SK-N-SH treated with all-trans-retinoic acid at 6 μM for 48 hours (cell line): ENCODE results near the gene TLR9.

Source experiments
- ATAC-seq: fragments of 200-7000 bp; cut with Tn5 transposase; 3 replicates; pipeline ENCODE4 v1.9.1; 2020; ENCODE audit warnings: mild to moderate bottlenecking, moderate library complexity
- ARNTL ChIP-seq: fragments of 450-650 bp; formaldehyde crosslinking; IDR thresholded peaks from 2 replicates; pipeline ENCODE4 v1.5.0; 2020; ENCODE audit warnings: low read depth, mild to moderate bottlenecking, moderate library complexity, borderline replicate concordance
- BACH2 ChIP-seq: fragments of 250-450 bp; sonication (Bioruptor Pico); IDR thresholded peaks from 2 replicates; pipeline ENCODE4 v1.9.0; 2021; ENCODE audit warnings: mild to moderate bottlenecking, borderline replicate concordance
- ESRRG ChIP-seq: fragments of 250-450 bp; sonication (Bioruptor Pico); IDR thresholded peaks from 2 replicates; pipeline ENCODE4 v1.6.1; 2021; ENCODE audit warnings: mild to moderate bottlenecking
- GLIS3 ChIP-seq: fragments of 250-450 bp; sonication (Bioruptor Pico); IDR thresholded peaks from 2 replicates; pipeline ENCODE4 v1.5.0; 2020; ENCODE audit warnings: mild to moderate bottlenecking, moderate library complexity
- ISL1 ChIP-seq: fragments of 250-450 bp; sonication (Bioruptor Pico); IDR thresholded peaks from 2 replicates; pipeline ENCODE4 v2.1.2; 2022; ENCODE audit warnings: mild to moderate bottlenecking, moderate library complexity
- OSR1 ChIP-seq: fragments of 250-450 bp; sonication (Bioruptor Pico); IDR thresholded peaks from 2 replicates; pipeline ENCODE4 v1.8.0; 2022; ENCODE audit warnings: moderate library complexity, mild to moderate bottlenecking, inconsistent platforms
- PPARA ChIP-seq: fragments of 250-450 bp; sonication (Bioruptor Pico); IDR thresholded peaks from 2 replicates; pipeline ENCODE4 v1.5.0; 2020; ENCODE audit warnings: mild to moderate bottlenecking, borderline replicate concordance
- RARB ChIP-seq: fragments of 250-450 bp; sonication (Bioruptor Pico); IDR thresholded peaks from 2 replicates; pipeline ENCODE4 v1.8.0; 2021; ENCODE audit warnings: mild to moderate bottlenecking, moderate library complexity
- SNAI2 ChIP-seq: fragments of 250-450 bp; sonication (Bioruptor Pico); IDR thresholded peaks from 2 replicates; pipeline ENCODE4 v1.5.0; 2020; ENCODE audit warnings: mild to moderate bottlenecking, moderate library complexity
- TCF4 ChIP-seq: fragments of 250-450 bp; sonication (Bioruptor Pico); IDR thresholded peaks from 2 replicates; pipeline ENCODE4 v1.8.0; 2021; ENCODE audit warnings: mild to moderate bottlenecking, moderate library complexity, borderline replicate concordance
- TOX ChIP-seq: fragments of 250-450 bp; sonication (Bioruptor Pico); IDR thresholded peaks from 2 replicates; pipeline ENCODE4 v1.8.0; 2021; ENCODE audit warnings: mild to moderate bottlenecking, moderate library complexity, borderline replicate concordance
- ZC3H10 ChIP-seq: fragments of 250-450 bp; sonication (Bioruptor Pico); IDR thresholded peaks from 2 replicates; pipeline ENCODE4 v1.5.1; 2021; ENCODE audit warnings: mild to moderate bottlenecking, moderate library complexity
- ZFP3 ChIP-seq: fragments of 250-450 bp; sonication (Bioruptor Pico); IDR thresholded peaks from 2 replicates; pipeline ENCODE4 v1.5.0; 2020; ENCODE audit warnings: mild to moderate bottlenecking, moderate library complexity
- ZFP30 ChIP-seq: fragments of 450-650 bp; formaldehyde crosslinking; IDR thresholded peaks from 2 replicates; pipeline ENCODE4 v1.5.0; 2022; ENCODE audit warnings: mild to moderate bottlenecking, moderate library complexity
- ZNF565 ChIP-seq: fragments of 450-650 bp; formaldehyde crosslinking; conservative IDR thresholded peaks from 2 replicates; pipeline ENCODE4 v1.5.0; 2020; ENCODE audit warnings: low read depth, mild to moderate bottlenecking, moderate library complexity
- ZNF70 ChIP-seq: fragments of 450-650 bp; formaldehyde crosslinking; IDR thresholded peaks from 2 replicates; pipeline ENCODE4 v1.5.0; 2020; ENCODE audit warnings: mild to moderate bottlenecking, moderate library complexity
- ZNF8 ChIP-seq: fragments of 450-650 bp; formaldehyde crosslinking; IDR thresholded peaks from 2 replicates; pipeline ENCODE4 v1.5.0; 2020; ENCODE audit warnings: mild to moderate bottlenecking, moderate library complexity
- TF ChIP-seq, protein P1 (sequence below): fragments of 250-450 bp; sonication (Bioruptor Pico); IDR thresholded peaks from 2 replicates; pipeline ENCODE4 v1.8.0; 2021; ENCODE audit warnings: low read depth, mild to moderate bottlenecking, moderate library complexity, borderline replicate concordance
- TF ChIP-seq, protein P2 (sequence below): fragments of 250-450 bp; sonication (Bioruptor Pico); IDR thresholded peaks from 2 replicates; pipeline ENCODE4 v1.5.1; 2020; ENCODE audit warnings: low read depth, mild to moderate bottlenecking, moderate library complexity
- TF ChIP-seq, protein P3 (sequence below): fragments of 250-450 bp; sonication (Bioruptor Pico); IDR thresholded peaks from 2 replicates; pipeline ENCODE4 v1.8.0; 2020; ENCODE audit warnings: mild to moderate bottlenecking, moderate library complexity, borderline replicate concordance
- TF ChIP-seq, protein P4 (sequence below): fragments of 250-450 bp; sonication (Bioruptor Pico); IDR thresholded peaks from 2 replicates; pipeline ENCODE4 v1.5.1; 2021; ENCODE audit warnings: mild to moderate bottlenecking, moderate library complexity
- TF ChIP-seq, protein P5 (sequence below): fragments of 250-450 bp; sonication (Bioruptor Pico); IDR thresholded peaks from 2 replicates; pipeline ENCODE4 v1.5.0; 2020; ENCODE audit warnings: mild to moderate bottlenecking, moderate library complexity

TLR9 gene

DNA sequence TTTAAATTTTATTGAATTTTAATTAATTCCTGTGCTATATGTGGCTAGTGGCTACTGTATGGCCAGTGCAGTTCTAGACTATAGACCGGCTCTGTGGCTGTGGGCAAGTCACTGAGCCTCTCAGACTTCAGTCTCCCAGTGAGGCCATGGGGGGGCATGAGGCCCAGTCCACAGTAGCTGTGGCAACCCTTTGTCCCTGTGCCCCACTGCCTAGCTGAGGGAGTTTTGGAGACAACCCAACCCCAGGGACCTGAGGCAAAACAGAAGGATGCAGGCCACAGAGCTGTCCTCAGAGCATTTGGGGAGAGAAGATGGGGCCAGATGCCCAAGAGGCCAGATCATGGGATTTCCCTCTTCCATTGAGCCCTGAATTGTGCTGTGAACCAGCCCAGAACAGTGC lies 52.3 kb downstream of the TLR9 start:
- no peak for ATAC-seq
- TF ChIP-seq ZFP3 (CRISPR knock-in tag) = no peak
- no peak for TF ChIP-seq ISL1 (CRISPR knock-in tag)
- no peak for TF ChIP-seq OSR1 (CRISPR knock-in tag)
- no peak for TF ChIP-seq ZNF70 (CRISPR knock-in tag)
- no peak for TF ChIP-seq ZNF565 (CRISPR knock-in tag)
- no peak for TF ChIP-seq ZC3H10
- TF ChIP-seq, protein P1, sequence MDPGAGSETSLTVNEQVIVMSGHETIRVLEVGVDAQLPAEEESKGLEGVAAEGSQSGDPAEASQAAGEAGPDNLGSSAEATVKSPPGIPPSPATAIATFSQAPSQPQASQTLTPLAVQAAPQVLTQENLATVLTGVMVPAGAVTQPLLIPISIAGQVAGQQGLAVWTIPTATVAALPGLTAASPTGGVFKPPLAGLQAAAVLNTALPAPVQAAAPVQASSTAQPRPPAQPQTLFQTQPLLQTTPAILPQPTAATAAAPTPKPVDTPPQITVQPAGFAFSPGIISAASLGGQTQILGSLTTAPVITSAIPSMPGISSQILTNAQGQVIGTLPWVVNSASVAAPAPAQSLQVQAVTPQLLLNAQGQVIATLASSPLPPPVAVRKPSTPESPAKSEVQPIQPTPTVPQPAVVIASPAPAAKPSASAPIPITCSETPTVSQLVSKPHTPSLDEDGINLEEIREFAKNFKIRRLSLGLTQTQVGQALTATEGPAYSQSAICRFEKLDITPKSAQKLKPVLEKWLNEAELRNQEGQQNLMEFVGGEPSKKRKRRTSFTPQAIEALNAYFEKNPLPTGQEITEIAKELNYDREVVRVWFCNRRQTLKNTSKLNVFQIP = no peak
- no peak for TF ChIP-seq GLIS3 (CRISPR knock-in tag)
- TF ChIP-seq, protein P2, sequence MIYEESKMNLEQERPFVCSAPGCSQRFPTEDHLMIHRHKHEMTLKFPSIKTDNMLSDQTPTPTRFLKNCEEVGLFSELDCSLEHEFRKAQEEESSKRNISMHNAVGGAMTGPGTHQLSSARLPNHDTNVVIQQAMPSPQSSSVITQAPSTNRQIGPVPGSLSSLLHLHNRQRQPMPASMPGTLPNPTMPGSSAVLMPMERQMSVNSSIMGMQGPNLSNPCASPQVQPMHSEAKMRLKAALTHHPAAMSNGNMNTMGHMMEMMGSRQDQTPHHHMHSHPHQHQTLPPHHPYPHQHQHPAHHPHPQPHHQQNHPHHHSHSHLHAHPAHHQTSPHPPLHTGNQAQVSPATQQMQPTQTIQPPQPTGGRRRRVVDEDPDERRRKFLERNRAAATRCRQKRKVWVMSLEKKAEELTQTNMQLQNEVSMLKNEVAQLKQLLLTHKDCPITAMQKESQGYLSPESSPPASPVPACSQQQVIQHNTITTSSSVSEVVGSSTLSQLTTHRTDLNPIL (CRISPR knock-in tag) = no peak
- TF ChIP-seq ZNF8 = no peak
- no peak for TF ChIP-seq SNAI2
- TF ChIP-seq RARB (CRISPR knock-in tag) = no peak
- no peak for TF ChIP-seq BACH2
- TF ChIP-seq ESRRG (CRISPR knock-in tag) = no peak

DNA sequence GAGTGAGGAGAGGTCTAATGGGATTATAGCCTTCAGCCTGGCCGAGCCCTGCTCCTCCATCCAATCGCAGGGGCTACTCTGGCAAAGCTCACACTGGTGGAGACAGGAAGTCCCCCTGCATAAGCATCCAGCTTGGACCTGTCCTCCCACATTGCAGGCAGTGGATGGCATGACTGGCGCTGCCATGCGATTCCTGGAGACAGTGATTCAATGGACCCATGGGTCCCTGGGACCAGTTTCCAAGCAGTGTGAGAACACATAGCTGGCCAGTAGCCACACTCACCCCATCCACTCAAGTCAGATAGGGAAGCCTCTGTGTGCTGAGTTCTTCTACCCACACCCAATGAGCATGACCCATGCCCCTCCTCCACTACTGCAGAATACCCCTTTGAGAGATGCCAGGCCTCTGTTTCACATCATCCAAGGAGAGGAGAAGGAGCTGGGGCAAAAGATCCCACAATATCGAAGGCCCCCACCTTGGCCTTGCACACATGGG lies 53.1 kb downstream of the TLR9 start:
- no peak for ATAC-seq
- TF ChIP-seq ZNF8 (no peak), ESRRG (CRISPR knock-in tag) (no peak), PPARA (CRISPR knock-in tag) (no peak), ZNF70 (CRISPR knock-in tag) (no peak), ZC3H10 (no peak), GLIS3 (CRISPR knock-in tag) (no peak), TCF4 (CRISPR knock-in tag) (no peak), SNAI2 (no peak), TOX (CRISPR knock-in tag) (no peak), ZFP3 (CRISPR knock-in tag) (no peak), BACH2 (no peak), ZFP30 (CRISPR knock-in tag) (no peak), ZNF565 (CRISPR knock-in tag) (no peak), ARNTL (no peak)
- TF ChIP-seq, protein P1 = no peak
- TF ChIP-seq, protein P3, sequence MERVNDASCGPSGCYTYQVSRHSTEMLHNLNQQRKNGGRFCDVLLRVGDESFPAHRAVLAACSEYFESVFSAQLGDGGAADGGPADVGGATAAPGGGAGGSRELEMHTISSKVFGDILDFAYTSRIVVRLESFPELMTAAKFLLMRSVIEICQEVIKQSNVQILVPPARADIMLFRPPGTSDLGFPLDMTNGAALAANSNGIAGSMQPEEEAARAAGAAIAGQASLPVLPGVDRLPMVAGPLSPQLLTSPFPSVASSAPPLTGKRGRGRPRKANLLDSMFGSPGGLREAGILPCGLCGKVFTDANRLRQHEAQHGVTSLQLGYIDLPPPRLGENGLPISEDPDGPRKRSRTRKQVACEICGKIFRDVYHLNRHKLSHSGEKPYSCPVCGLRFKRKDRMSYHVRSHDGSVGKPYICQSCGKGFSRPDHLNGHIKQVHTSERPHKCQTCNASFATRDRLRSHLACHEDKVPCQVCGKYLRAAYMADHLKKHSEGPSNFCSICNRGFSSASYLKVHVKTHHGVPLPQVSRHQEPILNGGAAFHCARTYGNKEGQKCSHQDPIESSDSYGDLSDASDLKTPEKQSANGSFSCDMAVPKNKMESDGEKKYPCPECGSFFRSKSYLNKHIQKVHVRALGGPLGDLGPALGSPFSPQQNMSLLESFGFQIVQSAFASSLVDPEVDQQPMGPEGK (CRISPR knock-in tag) = no peak
- TF ChIP-seq, protein P4, sequence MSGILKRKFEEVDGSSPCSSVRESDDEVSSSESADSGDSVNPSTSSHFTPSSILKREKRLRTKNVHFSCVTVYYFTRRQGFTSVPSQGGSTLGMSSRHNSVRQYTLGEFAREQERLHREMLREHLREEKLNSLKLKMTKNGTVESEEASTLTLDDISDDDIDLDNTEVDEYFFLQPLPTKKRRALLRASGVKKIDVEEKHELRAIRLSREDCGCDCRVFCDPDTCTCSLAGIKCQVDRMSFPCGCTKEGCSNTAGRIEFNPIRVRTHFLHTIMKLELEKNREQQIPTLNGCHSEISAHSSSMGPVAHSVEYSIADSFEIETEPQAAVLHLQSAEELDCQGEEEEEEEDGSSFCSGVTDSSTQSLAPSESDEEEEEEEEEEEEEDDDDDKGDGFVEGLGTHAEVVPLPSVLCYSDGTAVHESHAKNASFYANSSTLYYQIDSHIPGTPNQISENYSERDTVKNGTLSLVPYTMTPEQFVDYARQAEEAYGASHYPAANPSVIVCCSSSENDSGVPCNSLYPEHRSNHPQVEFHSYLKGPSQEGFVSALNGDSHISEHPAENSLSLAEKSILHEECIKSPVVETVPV (CRISPR knock-in tag) = no peak
- TF ChIP-seq, protein P5, sequence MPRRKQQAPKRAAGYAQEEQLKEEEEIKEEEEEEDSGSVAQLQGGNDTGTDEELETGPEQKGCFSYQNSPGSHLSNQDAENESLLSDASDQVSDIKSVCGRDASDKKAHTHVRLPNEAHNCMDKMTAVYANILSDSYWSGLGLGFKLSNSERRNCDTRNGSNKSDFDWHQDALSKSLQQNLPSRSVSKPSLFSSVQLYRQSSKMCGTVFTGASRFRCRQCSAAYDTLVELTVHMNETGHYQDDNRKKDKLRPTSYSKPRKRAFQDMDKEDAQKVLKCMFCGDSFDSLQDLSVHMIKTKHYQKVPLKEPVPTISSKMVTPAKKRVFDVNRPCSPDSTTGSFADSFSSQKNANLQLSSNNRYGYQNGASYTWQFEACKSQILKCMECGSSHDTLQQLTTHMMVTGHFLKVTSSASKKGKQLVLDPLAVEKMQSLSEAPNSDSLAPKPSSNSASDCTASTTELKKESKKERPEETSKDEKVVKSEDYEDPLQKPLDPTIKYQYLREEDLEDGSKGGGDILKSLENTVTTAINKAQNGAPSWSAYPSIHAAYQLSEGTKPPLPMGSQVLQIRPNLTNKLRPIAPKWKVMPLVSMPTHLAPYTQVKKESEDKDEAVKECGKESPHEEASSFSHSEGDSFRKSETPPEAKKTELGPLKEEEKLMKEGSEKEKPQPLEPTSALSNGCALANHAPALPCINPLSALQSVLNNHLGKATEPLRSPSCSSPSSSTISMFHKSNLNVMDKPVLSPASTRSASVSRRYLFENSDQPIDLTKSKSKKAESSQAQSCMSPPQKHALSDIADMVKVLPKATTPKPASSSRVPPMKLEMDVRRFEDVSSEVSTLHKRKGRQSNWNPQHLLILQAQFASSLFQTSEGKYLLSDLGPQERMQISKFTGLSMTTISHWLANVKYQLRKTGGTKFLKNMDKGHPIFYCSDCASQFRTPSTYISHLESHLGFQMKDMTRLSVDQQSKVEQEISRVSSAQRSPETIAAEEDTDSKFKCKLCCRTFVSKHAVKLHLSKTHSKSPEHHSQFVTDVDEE (CRISPR knock-in tag) = no peak
